Spleen (tissue), 7 donors: ENCODE results near the gene PSMG2.

Experiments used
- POLR2A ChIP-seq, 3 donors: fragments of 450-650 bp; IDR thresholded peaks; one replicate each; pipeline ENCODE4 v1.5.1; 2017; ENCODE audit warnings: antibody characterized with exemption in 3 of 3, mild to moderate bottlenecking in 1 of 3
- TF ChIP-seq, protein P1 (sequence below), 11 experiments: fragments of 200-600 bp in 7 of 11; fragments of 450-650 bp in 4 of 11; sonication (generic) in 4 of 11; IDR thresholded peaks in 8 of 11; conservative IDR thresholded peaks in 3 of 11; 1 replicate in 7 of 11; 2 replicates in 4 of 11; pipeline versions ENCODE4 v1.4.0 to v1.8.0; 2016 to 2021; ENCODE audit warnings: antibody characterized with exemption in 11 of 11, inconsistent platforms in 4 of 11, mild to moderate bottlenecking in 1 of 11
- donor health status: DM: no; HTN: no; CAD: no; lungs with moderate emphysema.
- donor health status: DM: no; HTN: no; CAD: no.
- donor health status: DM: no; HTN: no; CAD: no.

DNA sequence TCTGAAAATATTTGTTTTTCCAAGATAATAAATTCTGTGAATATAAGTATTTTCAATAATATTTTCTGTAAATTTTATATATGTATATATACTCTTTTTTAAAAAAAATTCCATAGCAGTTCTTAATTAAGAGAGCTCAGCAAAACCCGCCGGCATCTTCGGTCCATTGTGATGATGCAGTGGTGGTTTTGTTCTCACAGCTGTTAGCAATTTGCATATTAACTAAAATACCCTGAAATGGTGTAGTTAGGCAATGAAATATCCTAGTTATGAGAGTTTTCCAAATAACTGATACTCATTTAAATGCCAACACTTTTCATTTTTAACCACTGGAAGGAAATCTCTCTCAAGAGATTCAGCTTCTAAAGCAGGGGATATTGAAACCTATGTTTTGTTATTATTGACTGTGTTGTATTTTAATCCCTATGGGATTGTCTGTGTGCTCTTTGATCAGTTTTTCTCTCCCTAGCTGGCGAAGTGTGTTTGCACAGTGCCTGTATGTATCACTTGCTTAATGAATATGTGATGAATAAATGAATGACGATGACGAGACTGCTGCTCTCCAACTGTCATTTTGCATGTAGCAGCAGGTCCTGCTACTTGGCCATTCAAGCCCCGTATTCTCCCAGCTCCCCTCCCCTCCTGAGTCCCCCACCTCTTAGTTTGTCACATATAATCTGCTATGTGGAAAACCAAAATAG is 42.4 kb downstream of the PSMG2 start:
- TF ChIP-seq, protein P1, sequence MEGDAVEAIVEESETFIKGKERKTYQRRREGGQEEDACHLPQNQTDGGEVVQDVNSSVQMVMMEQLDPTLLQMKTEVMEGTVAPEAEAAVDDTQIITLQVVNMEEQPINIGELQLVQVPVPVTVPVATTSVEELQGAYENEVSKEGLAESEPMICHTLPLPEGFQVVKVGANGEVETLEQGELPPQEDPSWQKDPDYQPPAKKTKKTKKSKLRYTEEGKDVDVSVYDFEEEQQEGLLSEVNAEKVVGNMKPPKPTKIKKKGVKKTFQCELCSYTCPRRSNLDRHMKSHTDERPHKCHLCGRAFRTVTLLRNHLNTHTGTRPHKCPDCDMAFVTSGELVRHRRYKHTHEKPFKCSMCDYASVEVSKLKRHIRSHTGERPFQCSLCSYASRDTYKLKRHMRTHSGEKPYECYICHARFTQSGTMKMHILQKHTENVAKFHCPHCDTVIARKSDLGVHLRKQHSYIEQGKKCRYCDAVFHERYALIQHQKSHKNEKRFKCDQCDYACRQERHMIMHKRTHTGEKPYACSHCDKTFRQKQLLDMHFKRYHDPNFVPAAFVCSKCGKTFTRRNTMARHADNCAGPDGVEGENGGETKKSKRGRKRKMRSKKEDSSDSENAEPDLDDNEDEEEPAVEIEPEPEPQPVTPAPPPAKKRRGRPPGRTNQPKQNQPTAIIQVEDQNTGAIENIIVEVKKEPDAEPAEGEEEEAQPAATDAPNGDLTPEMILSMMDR (IDR thresholded peaks at IDR 0.05 in 8 of 11, conservative IDR thresholded peaks at IDR 0.05 in 3 of 11): no peak
- TF ChIP-seq POLR2A (IDR thresholded peaks at IDR 0.05): no peak
